Stimulated activated CD8-positive, alpha-beta memory T cell treated with anti-CD3 and anti-CD28 coated beads, Interleukin-15, amount 100 ng/mL, for 1 hour (primary cell): Measurements from ENCODE around the gene TARS2.

Source experiments
- DNase-seq: peaks from one replicate; pipeline ENCODE4 v3.0.0-alpha.2; 2020; ENCODE audit warnings: low read depth

TARS2 gene

DNA sequence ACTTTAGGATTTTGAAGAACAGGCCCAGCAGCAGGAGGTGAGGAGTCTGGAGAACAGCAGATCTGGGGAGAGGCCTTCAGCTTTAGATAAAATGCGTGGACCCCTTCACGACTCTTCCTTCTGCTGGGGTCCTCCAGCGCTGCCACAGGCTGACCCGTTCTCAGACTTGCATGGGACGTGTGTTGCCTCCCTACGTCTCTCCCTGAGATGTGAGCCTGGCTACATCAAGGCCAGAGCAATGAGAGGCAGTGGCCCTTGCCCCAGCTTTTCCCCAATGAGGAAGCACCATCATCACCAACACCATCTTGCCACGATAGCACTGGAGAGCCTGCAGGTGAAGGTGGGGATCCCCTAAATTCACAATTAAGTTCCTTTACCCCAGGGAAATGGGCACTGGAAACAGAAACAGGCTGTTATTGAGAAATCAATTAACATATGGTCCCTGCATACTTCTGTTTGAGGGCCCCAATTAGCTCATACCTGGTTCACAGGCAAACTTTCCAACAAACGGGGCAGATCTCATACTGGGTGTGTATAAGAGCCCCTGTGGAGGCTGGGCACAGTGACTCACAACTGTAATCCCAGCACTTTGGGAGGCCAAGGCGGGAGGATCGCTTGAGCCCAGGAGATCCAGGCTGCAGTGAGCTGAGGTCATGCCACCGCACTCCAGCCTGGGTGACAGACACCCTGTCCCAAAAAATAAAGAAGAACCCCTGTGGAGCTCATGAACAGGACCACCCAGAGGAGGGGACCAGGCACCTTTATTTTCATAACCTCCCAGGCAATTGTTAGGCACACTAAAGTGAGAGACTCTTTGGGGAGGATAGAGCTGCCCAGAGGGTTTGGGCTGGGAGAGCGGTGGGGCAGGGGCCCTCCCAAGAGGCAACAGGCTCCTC, 49.9 kb downstream of the TARS2 start:
- no peak for DNase-seq

DNA sequence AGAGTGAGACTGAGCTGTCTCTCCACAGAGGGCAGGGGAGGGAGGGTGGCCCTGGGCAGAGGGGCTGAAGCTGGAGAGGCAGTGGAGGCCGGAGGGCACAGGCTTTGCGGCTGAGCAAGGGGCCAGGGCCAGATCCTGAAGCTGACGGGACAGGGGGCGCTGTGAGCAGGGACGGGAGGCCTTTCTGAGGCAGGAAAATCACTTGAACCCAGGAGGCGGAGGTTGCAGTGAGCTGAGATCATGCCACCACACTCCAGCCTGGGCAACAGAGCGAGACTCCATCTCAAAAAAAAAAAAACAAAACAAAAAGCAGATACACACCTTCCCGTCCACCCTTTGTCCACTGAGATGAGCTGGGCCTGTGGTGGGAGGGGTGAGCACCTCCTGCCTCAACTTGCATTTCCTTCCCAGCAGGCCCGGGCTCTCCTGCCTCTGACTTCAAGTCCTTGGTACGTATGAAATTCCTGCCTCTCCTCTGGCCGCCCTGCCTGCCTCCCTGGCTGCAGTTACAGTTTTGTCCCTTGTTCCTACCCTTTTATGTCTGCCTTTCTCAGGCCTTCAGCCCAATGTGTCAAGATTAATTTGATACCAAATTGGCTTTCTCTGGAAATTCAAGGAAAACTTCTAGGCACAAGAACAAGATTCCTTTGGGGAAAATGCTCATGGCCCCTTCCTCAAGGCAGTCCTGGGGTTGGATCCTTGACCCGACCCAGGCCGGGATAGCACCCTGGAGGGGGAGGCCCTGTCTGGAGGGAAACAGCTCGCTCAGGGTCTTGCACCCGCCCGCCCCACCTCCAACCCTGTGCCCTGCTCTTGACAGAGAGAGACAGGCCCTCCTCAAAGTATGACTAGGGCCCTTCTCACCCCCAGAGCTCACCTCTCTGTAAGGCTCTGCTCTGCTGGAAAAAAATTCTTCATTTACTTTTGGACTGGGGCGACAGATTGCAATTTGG, 50.8 kb downstream of the TARS2 start:
- no peak for DNase-seq

DNA sequence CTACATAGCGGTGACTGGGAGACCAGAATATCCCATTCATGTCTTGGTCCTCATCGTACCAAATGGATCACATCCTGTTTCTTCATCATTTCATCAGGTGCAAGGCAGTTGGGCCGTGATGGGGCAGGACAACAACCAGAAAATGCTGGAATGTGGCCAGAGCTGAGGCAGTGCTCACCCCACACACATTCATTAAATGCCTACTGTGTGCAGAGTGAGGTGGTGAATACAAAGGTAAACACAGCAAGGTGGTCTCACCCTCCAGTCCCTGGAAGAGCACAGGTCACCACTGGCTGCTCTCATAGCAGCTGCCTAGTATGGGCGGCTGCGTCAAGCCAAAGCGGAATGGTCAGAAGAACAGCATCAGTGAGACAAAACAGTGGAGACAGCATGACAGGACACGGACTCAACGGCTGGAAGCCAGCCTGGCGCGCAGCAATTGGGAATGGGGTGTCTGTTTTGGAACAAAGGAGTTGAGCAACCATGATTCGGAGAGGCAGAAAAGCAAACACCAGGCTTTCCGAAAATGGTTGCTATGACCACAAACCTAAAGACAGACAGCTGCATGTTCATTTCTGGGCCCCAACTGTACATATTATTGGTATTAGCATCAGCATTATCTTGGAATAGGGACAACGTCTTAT, 56.4 kb downstream of the TARS2 start:
- no peak for DNase-seq

DNA sequence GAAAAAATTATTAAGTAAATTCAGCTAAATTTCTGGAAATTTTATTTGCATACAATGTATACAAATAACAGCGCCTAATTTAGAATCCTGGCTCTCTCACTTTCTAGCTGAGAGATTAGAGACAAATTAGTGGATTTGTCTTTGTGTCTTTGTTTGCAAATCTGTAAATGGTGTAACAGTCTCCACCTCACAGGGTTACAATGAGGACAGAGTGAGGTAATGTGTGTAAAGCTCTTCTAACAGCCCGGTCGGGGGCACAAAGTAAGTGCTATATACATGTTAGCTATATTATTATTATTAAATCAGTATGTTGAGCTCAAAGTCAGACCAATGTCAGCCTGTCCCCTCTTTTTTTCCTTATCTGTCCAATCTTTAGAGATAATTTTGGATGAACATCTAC, 57.0 kb downstream of the TARS2 start:
- DNase-seq, result no peak

DNA sequence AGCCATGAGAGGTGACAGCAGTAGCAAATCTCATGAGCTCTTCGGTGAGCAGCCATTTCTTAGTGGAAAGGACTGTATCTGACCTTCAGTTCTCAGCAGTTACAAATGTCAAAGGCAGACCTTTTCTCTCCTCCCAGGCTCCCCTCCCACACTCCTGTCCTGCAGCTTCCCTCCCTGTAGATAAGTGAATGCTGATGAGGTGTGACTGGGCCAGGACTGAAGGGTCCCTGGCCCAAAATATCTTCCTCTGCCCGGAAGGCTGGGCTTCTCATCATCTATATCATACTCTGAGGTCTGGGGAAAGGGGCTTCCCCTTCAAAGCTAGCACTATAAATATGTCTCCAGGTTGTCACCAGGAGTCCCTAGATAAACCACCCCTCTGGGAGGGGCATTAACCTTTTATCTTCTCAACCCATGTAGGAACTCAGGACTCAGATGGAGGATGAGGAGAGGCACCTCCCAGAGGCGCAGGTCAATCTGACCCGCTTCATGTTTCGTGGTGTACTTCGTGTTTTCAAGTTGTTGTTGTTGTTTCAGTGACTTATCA, 58.3 kb downstream of the TARS2 start:
- no peak for DNase-seq

DNA sequence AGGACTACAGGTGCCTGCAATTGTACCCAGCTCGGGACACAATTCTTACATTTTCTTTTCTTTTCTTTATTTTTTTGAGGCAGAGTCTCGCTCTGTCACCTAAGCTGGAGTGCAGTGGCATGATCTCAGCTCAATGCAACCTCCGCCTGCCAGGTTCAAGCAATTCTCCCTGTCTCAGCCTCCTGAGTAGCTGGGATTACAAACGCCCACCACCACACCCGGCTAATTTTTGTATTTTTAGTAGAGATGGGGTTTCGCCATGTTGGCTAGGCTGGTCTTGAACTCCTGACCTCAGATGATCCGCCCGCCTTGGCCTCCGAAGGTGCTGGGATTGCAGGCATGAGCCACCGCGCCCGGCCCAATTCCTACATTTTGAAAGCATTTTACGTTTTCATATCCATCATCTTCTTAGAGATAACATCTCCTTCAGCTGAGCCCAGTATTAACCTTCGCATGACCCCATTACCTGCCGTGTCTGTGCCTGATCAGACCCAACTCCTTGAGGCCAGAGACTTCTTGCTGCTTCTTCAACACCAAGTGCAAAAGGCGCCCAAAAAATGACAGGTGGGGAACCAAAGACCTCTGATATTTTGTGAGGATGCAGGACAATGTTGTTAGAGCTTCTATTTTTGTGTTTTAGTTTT, 59.2 kb downstream of the TARS2 start:
- DNase-seq, result no peak

DNA sequence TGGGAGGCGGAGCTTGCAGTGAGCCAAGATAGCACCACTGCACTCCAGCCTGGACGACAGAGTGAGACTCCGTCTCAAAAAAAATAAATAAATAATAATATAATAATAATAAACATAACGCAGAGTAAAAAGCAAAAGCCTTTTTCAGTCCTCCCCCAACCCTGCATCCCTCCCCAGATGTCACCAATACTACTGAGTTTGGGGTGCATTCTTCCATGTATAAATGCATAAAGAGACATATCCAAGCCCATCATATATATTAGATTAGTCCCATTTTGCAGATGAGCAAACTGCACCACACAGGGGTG, 61.1 kb downstream of the TARS2 start:
- no peak for DNase-seq

DNA sequence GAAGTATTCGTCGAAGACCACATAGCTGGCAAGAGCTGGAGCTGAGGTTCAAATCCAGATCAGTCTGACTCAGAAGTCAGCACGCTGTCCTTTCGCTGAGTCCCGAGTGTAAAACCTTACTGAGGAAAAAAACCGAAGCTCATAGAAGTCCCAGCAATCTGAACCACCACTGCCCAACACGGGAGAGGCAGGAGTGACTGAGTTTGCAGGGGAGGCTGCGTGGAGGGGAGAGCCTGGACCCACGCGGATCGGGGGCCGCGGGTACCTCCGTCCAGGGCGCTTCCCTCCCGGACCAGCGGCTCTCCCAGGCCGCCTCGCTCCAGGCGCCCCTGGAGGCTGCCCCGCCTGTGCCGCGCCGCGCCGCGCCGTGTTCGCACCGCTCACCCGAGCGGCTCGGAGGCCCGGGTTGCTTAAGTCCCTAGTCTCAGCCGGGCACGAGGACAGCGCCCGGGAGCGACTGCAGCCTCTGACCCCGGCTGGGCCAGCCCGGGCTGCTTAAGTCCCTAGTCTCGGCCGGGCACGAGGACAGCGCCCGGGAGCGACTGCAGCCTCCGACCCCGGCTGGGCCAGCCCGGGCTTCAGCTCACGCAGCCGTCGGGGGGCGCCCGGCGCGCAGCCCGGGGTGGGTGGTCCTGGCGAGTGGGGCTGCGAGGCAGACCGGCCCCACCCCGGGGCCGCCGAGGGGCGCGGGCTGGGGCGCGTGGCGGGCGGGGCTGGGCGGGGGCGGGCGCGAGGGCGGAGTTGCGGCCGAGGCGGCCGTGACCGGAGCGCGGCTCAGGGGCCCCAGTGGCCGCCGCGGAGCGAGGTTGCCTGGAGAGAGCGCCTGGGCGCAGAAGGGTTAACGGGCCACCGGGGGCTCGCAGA, 61.6 kb downstream of the TARS2 start, which contains the start of gene ADAMTSL4:
ADAMTSL4 (plus strand) TSS at position 777 of the 864 bp plus-strand sequence. CDS start 2,881 bp downstream, outside the sequence.
- no peak for DNase-seq

DNA sequence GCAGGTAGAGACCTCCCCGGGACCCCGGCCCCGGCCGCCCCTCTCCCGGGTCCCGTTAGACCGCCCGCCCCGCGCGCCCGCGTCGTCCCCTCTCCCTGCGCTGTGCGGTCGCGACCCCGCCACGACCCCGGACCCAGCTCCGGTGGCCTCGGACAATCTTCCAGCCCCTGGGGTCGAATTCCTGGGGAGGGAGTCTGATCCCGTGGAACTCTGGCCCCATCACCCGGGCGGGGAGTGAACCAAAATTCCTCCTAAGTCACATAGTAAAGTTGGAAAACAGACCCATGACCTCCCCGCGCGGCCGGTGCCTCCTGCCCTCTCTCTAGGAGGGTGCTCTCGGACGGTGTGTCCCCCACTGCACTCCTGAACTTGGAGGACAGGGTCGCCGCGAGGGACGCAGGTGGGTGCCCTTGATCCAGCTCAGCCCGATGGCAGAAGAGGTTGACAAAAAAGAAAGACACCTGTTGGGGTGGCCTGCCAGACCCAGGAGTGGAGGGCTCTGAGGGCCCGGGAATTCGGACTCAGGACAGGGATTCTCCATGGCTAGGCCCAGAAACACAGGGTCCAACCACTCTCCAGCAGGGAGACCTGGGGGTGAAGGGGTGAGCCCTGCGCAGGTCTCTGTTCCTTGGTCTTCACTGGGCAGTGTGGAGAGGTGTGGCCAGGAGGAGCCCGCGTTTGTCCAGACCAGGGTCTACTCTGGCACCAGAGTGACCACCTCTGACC, 62.4 kb downstream of the TARS2 start:
- DNase-seq, result no peak

DNA sequence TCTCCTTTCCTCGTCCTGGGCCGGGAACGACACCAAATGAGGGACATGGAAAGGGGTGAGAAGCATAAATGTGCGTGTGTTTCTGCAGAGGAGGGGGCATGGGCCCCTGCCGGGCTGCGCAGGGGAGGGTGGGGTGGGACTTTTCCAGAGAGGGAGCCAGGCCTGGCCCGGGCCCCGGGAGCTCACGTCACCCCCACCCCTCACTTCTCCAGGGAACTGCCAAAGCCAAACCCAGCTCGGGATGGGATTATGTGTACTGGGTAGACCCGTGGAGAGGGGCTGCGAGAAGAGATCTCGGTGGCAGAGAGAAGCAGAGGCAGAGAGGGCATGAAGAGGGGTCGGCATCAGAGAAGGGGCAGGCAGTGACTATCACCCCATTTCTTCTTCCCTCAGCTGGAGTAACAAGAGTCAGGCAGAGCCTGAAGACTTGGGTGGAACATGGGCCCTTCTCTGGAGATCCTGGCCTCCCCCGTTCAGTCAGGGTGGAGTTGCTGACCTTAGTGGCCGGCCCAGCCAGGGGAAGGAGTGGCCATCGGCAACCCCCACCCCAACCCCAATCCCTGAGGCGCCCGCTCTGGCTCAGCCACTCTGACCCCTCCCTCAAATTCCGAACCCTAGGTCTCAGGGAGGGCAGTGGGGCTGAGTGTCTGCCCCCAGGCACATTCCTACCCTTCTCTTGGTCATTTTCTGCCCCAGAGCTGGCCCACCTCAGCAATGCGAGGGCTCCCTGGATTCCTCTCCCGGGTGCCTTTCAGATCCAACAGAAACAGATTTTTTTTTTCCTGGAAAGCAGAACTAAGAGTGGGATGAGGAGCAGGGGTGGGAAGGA, 63.2 kb downstream of the TARS2 start:
- no peak for DNase-seq

DNA sequence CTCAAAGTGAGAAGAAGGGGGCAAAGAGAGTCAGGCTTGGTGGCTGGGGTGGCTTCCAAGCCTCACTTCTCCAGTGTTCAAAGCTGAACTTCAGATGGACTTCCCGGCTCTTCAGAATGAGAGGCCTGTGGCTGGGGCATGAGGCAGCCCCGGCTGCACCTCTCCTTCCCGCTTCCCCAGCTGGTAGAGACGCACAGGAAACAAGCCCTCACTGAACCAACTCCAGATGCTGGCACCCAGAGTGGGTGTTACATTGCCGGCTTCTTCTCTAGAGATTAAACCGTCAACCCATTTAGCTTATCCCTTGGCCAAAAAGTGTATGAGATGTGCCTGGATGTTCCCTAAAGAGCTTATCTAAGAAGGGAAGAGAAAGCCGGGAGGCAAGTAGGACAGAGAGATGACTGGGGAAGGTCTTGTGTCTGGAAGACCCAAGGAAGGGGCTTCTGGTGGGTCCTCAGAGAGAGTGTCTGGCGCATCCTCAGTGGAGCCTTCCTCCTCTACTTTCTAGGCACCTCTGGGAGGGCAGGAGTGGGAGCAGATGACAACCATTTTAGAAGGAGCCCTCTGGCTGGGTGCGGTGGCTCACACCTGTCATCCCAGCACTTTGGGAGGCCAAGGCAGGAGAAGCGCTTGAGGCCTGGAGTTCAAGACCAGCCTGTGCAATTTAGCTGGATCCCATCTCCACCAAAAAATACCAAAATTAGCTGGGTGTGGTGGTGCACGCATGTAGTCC, 64.0 kb downstream of the TARS2 start:
- no peak for DNase-seq

DNA sequence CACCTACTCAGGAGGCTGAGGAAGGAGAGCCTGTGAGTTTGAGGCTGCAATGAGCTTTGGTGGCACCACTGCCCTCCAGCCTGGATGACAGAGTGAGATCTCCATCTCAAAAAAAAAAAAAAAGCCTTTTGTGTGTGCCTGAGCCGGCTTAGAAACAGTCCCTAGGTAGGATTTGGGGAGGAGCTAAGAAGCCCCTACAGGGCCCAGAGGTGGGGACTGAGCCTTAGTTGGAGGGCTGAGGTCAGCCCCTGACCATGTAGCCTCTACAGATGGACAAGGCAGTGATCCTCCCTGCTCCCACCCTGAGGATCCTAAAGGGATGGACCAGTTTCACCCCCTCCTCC, 64.5 kb downstream of the TARS2 start:
- DNase-seq, result no peak

DNA sequence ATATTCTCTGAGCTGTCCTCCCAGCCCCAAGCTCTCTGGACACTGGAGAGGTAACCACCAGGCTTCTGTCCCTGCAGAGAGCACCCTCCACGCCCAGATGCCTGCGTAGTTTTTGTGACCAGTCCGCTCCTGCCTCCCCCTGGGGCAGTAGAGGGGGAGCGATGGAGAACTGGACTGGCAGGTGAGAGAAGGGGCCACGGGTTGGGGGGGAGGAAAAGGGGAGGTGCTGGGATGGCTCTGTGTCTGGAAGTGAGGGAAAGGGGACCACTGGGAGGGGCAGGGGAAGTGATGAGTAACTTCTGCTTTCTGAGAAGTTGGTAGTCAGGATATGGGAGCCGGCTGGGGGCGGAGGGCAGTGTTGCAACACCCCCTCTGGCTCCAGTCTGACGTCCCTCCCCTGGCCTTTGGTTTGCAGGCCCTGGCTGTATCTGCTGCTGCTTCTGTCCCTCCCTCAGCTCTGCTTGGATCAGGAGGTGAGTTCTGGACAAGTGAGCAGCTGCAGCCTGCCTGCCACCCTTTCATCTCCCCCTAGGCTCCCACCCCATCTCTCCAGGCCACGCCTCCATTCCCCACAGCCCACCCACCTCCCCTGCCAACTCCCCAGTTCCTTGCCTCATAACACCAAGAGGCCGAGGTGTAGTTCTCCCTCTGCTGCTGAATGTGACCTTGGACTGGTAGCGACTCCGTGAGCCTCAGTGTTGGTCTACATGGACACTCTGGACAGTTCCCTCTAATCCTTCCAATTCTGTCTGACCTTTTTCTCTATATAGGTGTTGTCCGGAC, 65.1 kb downstream of the TARS2 start:
- no peak for DNase-seq

DNA sequence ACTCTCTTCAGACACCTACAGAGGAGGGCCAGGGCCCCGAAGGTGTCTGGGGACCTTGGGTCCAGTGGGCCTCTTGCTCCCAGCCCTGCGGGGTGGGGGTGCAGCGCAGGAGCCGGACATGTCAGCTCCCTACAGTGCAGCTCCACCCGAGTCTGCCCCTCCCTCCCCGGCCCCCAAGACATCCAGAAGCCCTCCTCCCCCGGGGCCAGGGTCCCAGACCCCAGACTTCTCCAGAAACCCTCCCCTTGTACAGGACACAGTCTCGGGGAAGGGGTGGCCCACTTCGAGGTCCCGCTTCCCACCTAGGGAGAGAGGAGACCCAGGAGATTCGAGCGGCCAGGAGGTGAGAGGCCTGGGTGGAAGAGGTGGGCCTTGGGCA, 65.7 kb downstream of the TARS2 start:
- no peak for DNase-seq

DNA sequence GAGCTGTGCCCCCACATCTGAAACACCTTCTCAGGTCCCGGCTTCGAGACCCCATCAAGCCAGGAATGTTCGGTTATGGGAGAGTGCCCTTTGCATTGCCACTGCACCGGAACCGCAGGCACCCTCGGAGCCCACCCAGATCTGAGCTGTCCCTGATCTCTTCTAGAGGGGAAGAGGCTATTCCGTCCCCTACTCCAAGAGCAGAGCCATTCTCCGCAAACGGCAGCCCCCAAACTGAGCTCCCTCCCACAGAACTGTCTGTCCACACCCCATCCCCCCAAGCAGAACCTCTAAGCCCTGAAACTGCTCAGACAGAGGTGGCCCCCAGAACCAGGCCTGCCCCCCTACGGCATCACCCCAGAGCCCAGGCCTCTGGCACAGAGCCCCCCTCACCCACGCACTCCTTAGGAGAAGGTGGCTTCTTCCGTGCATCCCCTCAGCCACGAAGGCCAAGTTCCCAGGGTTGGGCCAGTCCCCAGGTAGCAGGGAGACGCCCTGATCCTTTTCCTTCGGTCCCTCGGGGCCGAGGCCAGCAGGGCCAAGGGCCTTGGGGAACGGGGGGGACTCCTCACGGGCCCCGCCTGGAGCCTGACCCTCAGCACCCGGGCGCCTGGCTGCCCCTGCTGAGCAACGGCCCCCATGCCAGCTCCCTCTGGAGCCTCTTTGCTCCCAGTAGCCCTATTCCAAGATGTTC, 66.3 kb downstream of the TARS2 start:
- no peak for DNase-seq

DNA sequence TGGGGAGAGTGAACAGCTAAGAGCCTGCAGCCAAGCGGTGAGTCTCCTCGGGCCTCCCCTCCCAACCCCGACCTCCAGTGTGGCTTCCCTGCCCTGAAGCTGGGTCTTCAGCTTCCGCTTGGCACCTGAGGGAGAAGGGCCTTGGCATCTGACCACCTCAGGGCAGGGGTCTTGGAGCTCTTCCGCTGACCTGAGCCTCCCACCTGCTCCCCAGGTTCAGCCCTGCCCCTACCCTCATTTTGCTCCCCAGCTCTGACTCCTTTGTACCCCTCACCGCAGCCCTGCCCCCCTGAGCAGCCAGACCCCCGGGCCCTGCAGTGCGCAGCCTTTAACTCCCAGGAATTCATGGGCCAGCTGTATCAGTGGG, 66.8 kb downstream of the TARS2 start:
- no peak for DNase-seq
